ENCODE data around the gene POFUT2.

Gene POFUT2

DNA sequence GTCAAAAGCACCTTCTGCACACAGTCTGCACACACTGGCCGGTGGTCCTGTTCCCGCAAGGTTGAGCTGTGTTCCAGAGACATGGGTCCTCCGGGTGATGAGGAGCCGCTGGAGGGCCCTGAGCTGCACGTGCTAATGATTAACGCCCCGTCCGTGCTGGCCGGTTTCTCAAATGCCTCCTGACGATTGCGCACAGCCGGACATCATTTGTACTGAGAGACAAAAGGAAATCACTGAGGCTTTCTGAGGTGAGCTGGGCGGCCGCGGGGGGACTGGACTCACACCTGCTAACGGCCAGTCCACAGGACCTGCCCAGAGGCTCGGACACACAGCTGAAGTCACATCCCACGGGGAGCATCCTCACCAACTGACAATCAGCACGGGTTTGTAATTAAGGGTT lies 29.2 kb downstream of the POFUT2 start:
- no peak overlapping the region for H3K27ac ChIP-seq
- TF ChIP-seq, protein P1, sequence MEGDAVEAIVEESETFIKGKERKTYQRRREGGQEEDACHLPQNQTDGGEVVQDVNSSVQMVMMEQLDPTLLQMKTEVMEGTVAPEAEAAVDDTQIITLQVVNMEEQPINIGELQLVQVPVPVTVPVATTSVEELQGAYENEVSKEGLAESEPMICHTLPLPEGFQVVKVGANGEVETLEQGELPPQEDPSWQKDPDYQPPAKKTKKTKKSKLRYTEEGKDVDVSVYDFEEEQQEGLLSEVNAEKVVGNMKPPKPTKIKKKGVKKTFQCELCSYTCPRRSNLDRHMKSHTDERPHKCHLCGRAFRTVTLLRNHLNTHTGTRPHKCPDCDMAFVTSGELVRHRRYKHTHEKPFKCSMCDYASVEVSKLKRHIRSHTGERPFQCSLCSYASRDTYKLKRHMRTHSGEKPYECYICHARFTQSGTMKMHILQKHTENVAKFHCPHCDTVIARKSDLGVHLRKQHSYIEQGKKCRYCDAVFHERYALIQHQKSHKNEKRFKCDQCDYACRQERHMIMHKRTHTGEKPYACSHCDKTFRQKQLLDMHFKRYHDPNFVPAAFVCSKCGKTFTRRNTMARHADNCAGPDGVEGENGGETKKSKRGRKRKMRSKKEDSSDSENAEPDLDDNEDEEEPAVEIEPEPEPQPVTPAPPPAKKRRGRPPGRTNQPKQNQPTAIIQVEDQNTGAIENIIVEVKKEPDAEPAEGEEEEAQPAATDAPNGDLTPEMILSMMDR (conservative IDR thresholded peaks at IDR 0.05): no peak

DNA sequence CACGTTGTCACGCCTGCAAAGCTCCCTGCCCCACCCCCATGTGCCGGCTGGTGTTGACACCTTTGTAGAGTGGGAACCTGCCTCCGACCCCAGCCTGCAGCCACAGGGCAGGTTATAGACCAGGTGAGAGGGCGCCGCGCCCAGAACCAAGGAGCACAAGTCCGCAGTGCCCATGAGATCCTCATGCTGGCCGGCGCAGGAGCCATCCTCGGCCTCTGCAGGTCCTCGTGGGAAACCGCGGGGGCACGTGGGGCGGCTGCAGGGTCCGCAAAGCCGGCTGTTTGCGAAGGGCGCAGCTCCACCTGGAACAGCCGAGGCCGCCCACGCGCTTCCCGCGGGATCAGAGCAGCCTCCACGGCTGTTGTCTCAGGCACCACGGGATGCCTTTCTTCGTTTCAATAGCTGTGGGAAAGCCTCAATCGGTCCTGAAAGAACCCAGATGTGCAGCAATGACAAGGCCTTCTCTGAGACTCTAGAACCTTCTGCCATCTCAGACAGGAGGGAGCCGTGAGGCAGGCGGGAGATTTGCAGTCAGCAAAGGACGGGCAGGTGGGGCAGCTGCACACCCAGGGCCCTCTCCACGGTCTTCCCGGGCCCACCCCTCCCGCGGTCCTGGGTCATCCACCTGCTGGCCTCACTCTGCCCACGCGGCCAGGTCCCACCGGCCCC lies 29.9 kb downstream of the POFUT2 start:
- H3K27ac ChIP-seq: no peak overlapping the region

DNA sequence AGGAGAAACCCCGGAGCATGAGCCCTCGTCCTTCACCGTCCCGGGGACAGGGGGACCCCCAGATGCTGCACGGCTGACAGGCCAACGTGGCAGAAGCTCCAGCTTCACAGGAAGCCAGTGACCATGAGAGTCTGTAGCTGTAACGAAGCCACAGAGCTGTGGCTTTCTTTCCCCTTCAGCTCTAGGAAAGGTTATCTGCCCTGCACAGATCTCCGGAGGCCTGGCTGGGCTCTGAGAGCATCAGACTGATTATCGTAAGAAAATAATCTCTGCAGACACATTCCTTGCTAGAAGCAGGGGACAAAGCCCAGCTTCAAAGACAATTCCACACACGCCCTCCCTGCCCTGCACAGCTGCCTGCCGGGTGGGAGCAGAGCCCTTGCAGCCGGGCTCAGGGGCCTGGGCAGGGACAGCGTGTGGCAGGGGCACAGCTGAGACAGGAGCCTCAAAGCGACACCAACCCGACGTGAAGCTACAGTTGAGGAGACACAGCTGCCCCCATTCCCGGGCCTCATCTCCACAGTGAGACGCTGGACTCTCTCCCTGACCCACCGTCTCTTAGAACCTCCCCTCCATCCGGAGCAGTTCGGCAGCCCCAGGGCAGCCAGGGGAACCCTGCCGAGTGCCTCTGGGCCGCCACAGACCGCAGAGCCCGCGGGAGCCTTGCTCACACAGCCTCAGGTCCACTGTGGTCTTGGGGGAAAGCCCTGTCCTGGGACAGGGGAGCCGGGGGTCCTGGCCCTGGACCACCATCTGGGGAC lies 30.6 kb downstream of the POFUT2 start:
- TF ChIP-seq, protein P1 (conservative IDR thresholded peaks at IDR 0.05): no peak
- H3K27ac ChIP-seq: no peak overlapping the region

More for the DNA sequence above, 29.9 kb downstream of the POFUT2 start:
- TF ChIP-seq, protein P1 (conservative IDR thresholded peaks at IDR 0.05): no peak

DNA sequence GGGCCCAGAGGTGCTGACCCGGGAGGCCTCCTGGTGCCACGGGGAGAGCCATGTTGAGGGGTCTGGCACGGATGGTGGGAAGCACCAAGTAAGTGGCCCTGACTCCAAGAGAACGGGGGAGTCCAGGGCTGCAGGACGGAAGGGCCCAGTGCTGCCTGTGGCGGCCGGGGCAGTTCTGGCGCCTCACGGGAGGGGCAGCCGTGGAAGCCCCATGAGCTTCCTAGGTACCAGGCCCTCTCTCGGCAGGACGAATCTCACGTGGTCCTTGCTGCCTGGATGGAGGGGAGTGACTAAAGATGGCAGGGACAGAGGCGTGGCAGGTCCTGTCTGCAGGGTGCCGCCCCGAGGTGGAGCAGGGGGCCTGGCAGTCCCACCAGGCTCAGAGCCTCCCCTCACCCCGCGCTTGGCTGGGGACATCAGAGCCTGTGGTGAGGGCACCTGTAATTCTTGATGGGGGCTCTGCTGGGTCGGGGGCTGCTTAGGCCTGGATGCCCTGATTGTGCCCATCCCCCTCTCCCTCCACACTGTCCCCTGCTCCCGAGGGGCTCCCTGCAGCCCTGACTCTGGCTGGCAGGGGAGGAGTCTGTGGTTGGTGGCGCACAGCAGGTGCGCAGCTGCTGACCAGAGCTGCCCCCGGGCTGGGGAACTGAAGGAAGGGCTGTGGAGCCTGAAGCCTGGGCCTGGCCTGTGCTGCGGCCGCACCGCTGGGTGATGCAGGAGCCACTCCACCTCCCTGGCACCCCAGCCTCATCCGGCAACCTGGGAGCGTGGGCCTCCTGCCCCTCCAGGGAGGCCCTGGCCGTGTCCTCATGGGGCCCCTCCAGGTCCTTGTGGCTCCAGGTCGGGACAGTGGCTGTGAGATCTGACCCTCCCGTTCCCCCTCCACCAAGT lies 31.4 kb downstream of the POFUT2 start:
- no peak overlapping the region for H3K27ac ChIP-seq
- TF ChIP-seq, protein P1 (conservative IDR thresholded peaks at IDR 0.05): no peak

DNA sequence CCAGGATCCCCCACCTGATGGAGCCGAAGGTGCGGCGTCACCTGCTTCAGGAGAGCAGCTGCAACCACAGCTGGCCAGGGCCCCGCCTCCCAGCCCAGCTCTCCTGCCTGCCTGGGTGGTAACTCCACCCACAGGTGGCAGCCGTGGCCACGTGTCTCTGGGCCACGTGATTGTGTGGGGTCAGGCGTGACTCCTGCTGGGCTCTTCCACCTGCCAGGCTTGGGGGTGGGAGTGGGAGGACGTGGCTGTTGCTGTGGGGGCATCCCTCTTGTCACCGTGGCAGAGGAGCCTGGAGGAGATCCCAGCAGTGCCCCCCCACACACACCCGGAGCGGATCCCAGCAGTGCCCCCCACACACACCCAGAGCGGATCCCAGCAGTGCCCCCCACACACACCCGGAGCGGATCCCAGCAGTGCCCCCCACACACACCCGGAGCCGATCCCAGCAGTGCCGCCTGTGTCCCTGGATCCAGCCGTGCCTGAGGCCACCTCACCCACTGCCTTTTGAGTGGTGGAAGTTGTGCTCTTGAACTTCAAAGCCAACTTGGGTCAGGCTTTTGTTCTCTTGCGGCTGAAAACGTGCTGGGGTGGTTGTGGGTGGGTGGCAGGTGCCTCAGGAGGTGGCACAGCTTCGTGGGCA lies 32.2 kb downstream of the POFUT2 start:
- H3K27ac ChIP-seq: peak overlapping the region; percentile 9; the same call in 1 of the 2 replicates
- TF ChIP-seq, protein P1 (conservative IDR thresholded peaks at IDR 0.05): no peak

DNA sequence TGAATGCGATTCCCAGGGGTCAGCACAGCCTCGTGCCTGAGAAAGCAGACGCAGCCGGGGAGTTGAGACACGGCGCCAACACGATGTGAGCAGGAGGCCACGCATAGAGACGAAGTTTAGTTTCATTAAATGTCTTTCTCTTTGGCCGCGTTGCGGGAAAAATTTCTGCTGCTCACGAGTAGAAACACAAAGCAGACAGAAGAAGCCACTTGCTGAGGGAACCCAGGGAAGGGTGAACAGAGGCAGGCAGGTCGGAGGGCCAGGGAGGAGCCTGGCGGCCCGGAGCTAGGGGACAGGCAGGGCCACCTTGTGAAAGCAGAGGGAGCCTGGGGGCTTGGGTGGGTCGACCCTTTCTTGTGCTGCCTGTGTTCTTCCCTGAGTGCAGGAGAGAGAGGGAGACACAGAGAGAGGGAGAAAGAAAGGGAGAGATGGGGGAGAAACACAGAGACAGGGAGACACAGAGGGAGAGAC lies 33.2 kb downstream of the POFUT2 start:
- TF ChIP-seq, protein P1 (conservative IDR thresholded peaks at IDR 0.05): no peak
- H3K27ac ChIP-seq: no peak overlapping the region; the same call in 1 of the 2 replicates

All from VCaP (cell line).